ENCODE results near the gene SETDB2.

The SETDB2 gene

GRCh38 chr13:49409008-49409407 is 35.1 kb upstream of the SETDB2 start:
- no peak for TF ChIP-seq POLR2A (IDR thresholded peaks at IDR 0.05; ENCODE audit: low read depth, low read length)
- TF ChIP-seq TAF1 (IDR thresholded peaks at IDR 0.05; ENCODE audit: borderline replicate concordance, low read depth, low read length) = no peak
- no peak for FAIRE-seq
- DNase-seq (ENCODE audit: insufficient read length) = no peak

GRCh38 chr13:49410006-49410405 is 34.1 kb upstream of the SETDB2 start:
- no peak for DNase-seq (ENCODE audit: insufficient read length)
- no peak for TF ChIP-seq TAF1 (IDR thresholded peaks at IDR 0.05; ENCODE audit: borderline replicate concordance, low read depth, low read length)
- no peak for TF ChIP-seq POLR2A (IDR thresholded peaks at IDR 0.05; ENCODE audit: low read depth, low read length)
- TF ChIP-seq POLR2AphosphoS5 (IDR thresholded peaks at IDR 0.05; ENCODE audit: low read depth, low read length) = no peak
- FAIRE-seq = no peak

GRCh38 chr13:49410477-49410876 is 33.6 kb upstream of the SETDB2 start:
- no peak for DNase-seq (ENCODE audit: insufficient read length)
- no peak for FAIRE-seq
- TF ChIP-seq POLR2AphosphoS5 (IDR thresholded peaks at IDR 0.05; ENCODE audit: low read depth, low read length) (no peak), POLR2A (IDR thresholded peaks at IDR 0.05; ENCODE audit: low read depth, low read length) (no peak), TAF1 (IDR thresholded peaks at IDR 0.05; ENCODE audit: borderline replicate concordance, low read depth, low read length) (no peak)

- FAIRE-seq = peak; percentile 14
- DNase-seq (ENCODE audit: insufficient read length) = no peak
- no peak for TF ChIP-seq POLR2A (IDR thresholded peaks at IDR 0.05; ENCODE audit: low read depth, low read length)
- TF ChIP-seq POLR2AphosphoS5 (IDR thresholded peaks at IDR 0.05; ENCODE audit: low read depth, low read length) = no peak
- TF ChIP-seq TAF1 (IDR thresholded peaks at IDR 0.05; ENCODE audit: borderline replicate concordance, low read depth, low read length) = no peak
Measured at GRCh38 chr13:49411353-49411752, 32.7 kb upstream of the SETDB2 start.

GRCh38 chr13:49412749-49413148 is 31.3 kb upstream of the SETDB2 start:
- no peak for FAIRE-seq
- TF ChIP-seq POLR2A (IDR thresholded peaks at IDR 0.05; ENCODE audit: low read depth, low read length) (no peak), TAF1 (IDR thresholded peaks at IDR 0.05; ENCODE audit: borderline replicate concordance, low read depth, low read length) (no peak), POLR2AphosphoS5 (IDR thresholded peaks at IDR 0.05; ENCODE audit: low read depth, low read length) (no peak)
- no peak for DNase-seq (ENCODE audit: insufficient read length)

GRCh38 chr13:49417161-49417560 is 26.9 kb upstream of the SETDB2 start:
- DNase-seq (ENCODE audit: insufficient read length) = no peak
- TF ChIP-seq POLR2A (IDR thresholded peaks at IDR 0.05; ENCODE audit: low read depth, low read length) (no peak), TAF1 (IDR thresholded peaks at IDR 0.05; ENCODE audit: borderline replicate concordance, low read depth, low read length) (no peak), POLR2AphosphoS5 (IDR thresholded peaks at IDR 0.05; ENCODE audit: low read depth, low read length) (no peak)
- no peak for FAIRE-seq

GRCh38 chr13:49418206-49418605 is 25.9 kb upstream of the SETDB2 start:
- TF ChIP-seq TAF1 (IDR thresholded peaks at IDR 0.05; ENCODE audit: borderline replicate concordance, low read depth, low read length) (no peak), POLR2A (IDR thresholded peaks at IDR 0.05; ENCODE audit: low read depth, low read length) (no peak), POLR2AphosphoS5 (IDR thresholded peaks at IDR 0.05; ENCODE audit: low read depth, low read length) (no peak)
- peak; percentile 60 for FAIRE-seq
- no peak for DNase-seq (ENCODE audit: insufficient read length)

- FAIRE-seq = no peak
- DNase-seq (ENCODE audit: insufficient read length) = no peak
- TF ChIP-seq TAF1 (IDR thresholded peaks at IDR 0.05; ENCODE audit: borderline replicate concordance, low read depth, low read length) (no peak), POLR2A (IDR thresholded peaks at IDR 0.05; ENCODE audit: low read depth, low read length) (no peak), POLR2AphosphoS5 (IDR thresholded peaks at IDR 0.05; ENCODE audit: low read depth, low read length) (no peak)
Measured at GRCh38 chr13:49419276-49419675, 24.8 kb upstream of the SETDB2 start.

- peak; percentile 6 for DNase-seq (ENCODE audit: insufficient read length)
Measured at GRCh38 chr13:49421391-49421790, 22.7 kb upstream of the SETDB2 start.

GRCh38 chr13:49424011-49424560 is 20.0 kb upstream of the SETDB2 start:
- no peak for TF ChIP-seq POLR2A (IDR thresholded peaks at IDR 0.05; ENCODE audit: low read depth, low read length)
- no peak for TF ChIP-seq TAF1 (IDR thresholded peaks at IDR 0.05; ENCODE audit: borderline replicate concordance, low read depth, low read length)
- TF ChIP-seq POLR2AphosphoS5 (IDR thresholded peaks at IDR 0.05; ENCODE audit: low read depth, low read length) = no peak
- no peak for FAIRE-seq
- no peak for DNase-seq (ENCODE audit: insufficient read length)

More at GRCh38 chr13:49421391-49421790, 22.7 kb upstream of the SETDB2 start:
- FAIRE-seq = peak; percentile 88
- TF ChIP-seq TAF1 (IDR thresholded peaks at IDR 0.05; ENCODE audit: borderline replicate concordance, low read depth, low read length) (no peak), POLR2AphosphoS5 (IDR thresholded peaks at IDR 0.05; ENCODE audit: low read depth, low read length) (no peak), POLR2A (IDR thresholded peaks at IDR 0.05; ENCODE audit: low read depth, low read length) (no peak)

- DNase-seq (ENCODE audit: insufficient read length) (no peak), FAIRE-seq (no peak)
- TF ChIP-seq POLR2A (IDR thresholded peaks at IDR 0.05; ENCODE audit: low read depth, low read length) (no peak), POLR2AphosphoS5 (IDR thresholded peaks at IDR 0.05; ENCODE audit: low read depth, low read length) (no peak), TAF1 (IDR thresholded peaks at IDR 0.05; ENCODE audit: borderline replicate concordance, low read depth, low read length) (no peak)
Measured at GRCh38 chr13:49428041-49428763, 15.9 kb upstream of the SETDB2 start.

- FAIRE-seq = no peak
Measured at GRCh38 chr13:49429121-49429520, 15.0 kb upstream of the SETDB2 start.

More at GRCh38 chr13:49429121-49429520, 15.0 kb upstream of the SETDB2 start:
- TF ChIP-seq POLR2A (IDR thresholded peaks at IDR 0.05; ENCODE audit: low read depth, low read length) (no peak), TAF1 (IDR thresholded peaks at IDR 0.05; ENCODE audit: borderline replicate concordance, low read depth, low read length) (no peak), POLR2AphosphoS5 (IDR thresholded peaks at IDR 0.05; ENCODE audit: low read depth, low read length) (no peak)
- DNase-seq (ENCODE audit: insufficient read length) = no peak

Measured in GM12892 (cell line).